KOPT-K1 (cell line): ENCODE data around the gene SPACDR.
"Not testable (repeated sequence)": the region's sequence is repeated elsewhere in the genome, so short reads cannot be mapped to it uniquely, and the experiment has no call there.

ENCODE experiments used
- H3K27ac ChIP-seq: fragments of 200-600 bp; sonication (generic); 2 replicates; pipeline ENCODE4 v1.5.1; 2016; ENCODE audit warnings: antibody characterized with exemption, mild to moderate bottlenecking, low read depth, low read length; ENCODE audit not compliant: poor library complexity, severe bottlenecking
- H3K36me3 ChIP-seq: fragments of 200-600 bp; sonication (generic); 2 replicates; pipeline ENCODE4 v1.5.1; 2017; ENCODE audit warnings: antibody characterized with exemption, mild to moderate bottlenecking, low read length, moderate library complexity; ENCODE audit not compliant: insufficient read depth
- H3K9me3 ChIP-seq: fragments of 200-600 bp; sonication (generic); 2 replicates; pipeline ENCODE4 v1.5.1; 2017; ENCODE audit warnings: antibody characterized with exemption, low read length, mild to moderate bottlenecking; ENCODE audit not compliant: insufficient read depth, poor library complexity, severe bottlenecking

Gene SPACDR

GRCh38 chr7:100464210-100464660 lies at the start of gene SPACDR:
Gene SPACDR, minus strand, starts transcription at chr7:100464260. Its CDS starts 235 bp downstream, at chr7:100464025.
- Histone ChIP-seq H3K27ac (no peak within 1 kb of the TSS), H3K36me3 (peaks cover 67% of the 10 kb centered on the region), H3K9me3 (no peaks in the 10 kb centered on the region)

- H3K36me3 ChIP-seq = no peaks in the 10 kb centered on the region
- no peaks in the 10 kb centered on the region for H3K9me3 ChIP-seq
- H3K27ac ChIP-seq = no peak overlapping the region
Observed at GRCh38 chr7:100513212-100513810, 49.3 kb upstream of the SPACDR start.

- Histone ChIP-seq H3K36me3 (no peaks in the 10 kb centered on the region), H3K27ac (no peak overlapping the region), H3K9me3 (no peaks in the 10 kb centered on the region)
Observed at GRCh38 chr7:100510437-100511239, 46.6 kb upstream of the SPACDR start.

- H3K27ac ChIP-seq = no peak overlapping the region
- no peaks in the 10 kb centered on the region for H3K36me3 ChIP-seq
- H3K9me3 ChIP-seq = no peaks in the 10 kb centered on the region
Observed at GRCh38 chr7:100509231-100509630, 45.2 kb upstream of the SPACDR start.

GRCh38 chr7:100506356-100506923 lies 42.4 kb upstream of the SPACDR start:
- no peak overlapping the region for H3K27ac ChIP-seq
- H3K36me3 ChIP-seq = no peaks in the 10 kb centered on the region
- no peaks in the 10 kb centered on the region for H3K9me3 ChIP-seq

- no peak overlapping the region for H3K27ac ChIP-seq
- no peaks in the 10 kb centered on the region for H3K9me3 ChIP-seq
- no peaks in the 10 kb centered on the region for H3K36me3 ChIP-seq
Observed at GRCh38 chr7:100504887-100505611, 41.0 kb upstream of the SPACDR start.

GRCh38 chr7:100504031-100504430 lies 40.0 kb upstream of the SPACDR start:
- not testable (repeated sequence) for H3K36me3 ChIP-seq, H3K9me3 ChIP-seq, H3K27ac ChIP-seq

GRCh38 chr7:100500743-100501142 lies 36.7 kb upstream of the SPACDR start:
- H3K9me3 ChIP-seq, H3K27ac ChIP-seq, H3K36me3 ChIP-seq: not testable (repeated sequence)

- Histone ChIP-seq H3K9me3 (no peaks in the 10 kb centered on the region), H3K36me3 (no peaks in the 10 kb centered on the region), H3K27ac (no peak overlapping the region)
Observed at GRCh38 chr7:100496509-100496908, 32.4 kb upstream of the SPACDR start.

- Histone ChIP-seq H3K36me3 (no peaks in the 10 kb centered on the region), H3K27ac (no peak overlapping the region), H3K9me3 (no peaks in the 10 kb centered on the region)
Observed at GRCh38 chr7:100493476-100494264, 29.6 kb upstream of the SPACDR start.

- Histone ChIP-seq H3K36me3 (no peaks in the 10 kb centered on the region), H3K9me3 (no peaks in the 10 kb centered on the region), H3K27ac (no peak overlapping the region)
Observed at GRCh38 chr7:100492738-100493475, 28.8 kb upstream of the SPACDR start.

- Histone ChIP-seq H3K9me3 (no peaks in the 10 kb centered on the region), H3K36me3 (no peaks in the 10 kb centered on the region), H3K27ac (no peak overlapping the region)
Observed at GRCh38 chr7:100491192-100491578, 27.1 kb upstream of the SPACDR start.

GRCh38 chr7:100490483-100491191 lies 26.6 kb upstream of the SPACDR start:
- Histone ChIP-seq H3K36me3 (no peaks in the 10 kb centered on the region), H3K27ac (no peak overlapping the region), H3K9me3 (no peaks in the 10 kb centered on the region)
